ENCODE data around the gene ATRX. TPM values are rescaled to one million over a fixed set of nuclear protein-coding genes. Genes with fewer than 3 reads are reported as not detected.

The ATRX gene
- total and polyA plus RNA-seq, 2 of the 8 experiments (the other 6 are each of a cell fraction or from before 2014, with no cell fraction given), result 28.4 to 97.8 TPM

DNA sequence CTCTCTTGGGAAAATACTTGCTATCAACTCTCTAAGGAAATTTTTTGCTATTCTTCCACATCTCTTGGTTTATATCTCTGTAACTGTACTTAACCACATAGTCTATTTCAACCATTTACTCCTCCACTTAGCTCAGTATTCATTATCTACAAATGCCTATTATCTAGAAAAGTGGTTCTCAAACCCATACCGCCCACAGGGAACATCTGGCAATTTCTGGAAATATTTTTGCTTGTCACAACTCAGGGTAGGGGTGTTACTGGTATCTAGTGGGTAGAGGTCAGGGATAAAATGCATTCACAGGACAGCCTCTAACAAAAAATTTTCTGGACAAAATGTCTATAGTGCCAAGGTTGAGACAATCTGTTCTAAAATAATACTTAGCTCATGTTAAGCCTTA is 14.4 kb downstream of the ATRX start (continued):
- TF ChIP-seq, protein P1, sequence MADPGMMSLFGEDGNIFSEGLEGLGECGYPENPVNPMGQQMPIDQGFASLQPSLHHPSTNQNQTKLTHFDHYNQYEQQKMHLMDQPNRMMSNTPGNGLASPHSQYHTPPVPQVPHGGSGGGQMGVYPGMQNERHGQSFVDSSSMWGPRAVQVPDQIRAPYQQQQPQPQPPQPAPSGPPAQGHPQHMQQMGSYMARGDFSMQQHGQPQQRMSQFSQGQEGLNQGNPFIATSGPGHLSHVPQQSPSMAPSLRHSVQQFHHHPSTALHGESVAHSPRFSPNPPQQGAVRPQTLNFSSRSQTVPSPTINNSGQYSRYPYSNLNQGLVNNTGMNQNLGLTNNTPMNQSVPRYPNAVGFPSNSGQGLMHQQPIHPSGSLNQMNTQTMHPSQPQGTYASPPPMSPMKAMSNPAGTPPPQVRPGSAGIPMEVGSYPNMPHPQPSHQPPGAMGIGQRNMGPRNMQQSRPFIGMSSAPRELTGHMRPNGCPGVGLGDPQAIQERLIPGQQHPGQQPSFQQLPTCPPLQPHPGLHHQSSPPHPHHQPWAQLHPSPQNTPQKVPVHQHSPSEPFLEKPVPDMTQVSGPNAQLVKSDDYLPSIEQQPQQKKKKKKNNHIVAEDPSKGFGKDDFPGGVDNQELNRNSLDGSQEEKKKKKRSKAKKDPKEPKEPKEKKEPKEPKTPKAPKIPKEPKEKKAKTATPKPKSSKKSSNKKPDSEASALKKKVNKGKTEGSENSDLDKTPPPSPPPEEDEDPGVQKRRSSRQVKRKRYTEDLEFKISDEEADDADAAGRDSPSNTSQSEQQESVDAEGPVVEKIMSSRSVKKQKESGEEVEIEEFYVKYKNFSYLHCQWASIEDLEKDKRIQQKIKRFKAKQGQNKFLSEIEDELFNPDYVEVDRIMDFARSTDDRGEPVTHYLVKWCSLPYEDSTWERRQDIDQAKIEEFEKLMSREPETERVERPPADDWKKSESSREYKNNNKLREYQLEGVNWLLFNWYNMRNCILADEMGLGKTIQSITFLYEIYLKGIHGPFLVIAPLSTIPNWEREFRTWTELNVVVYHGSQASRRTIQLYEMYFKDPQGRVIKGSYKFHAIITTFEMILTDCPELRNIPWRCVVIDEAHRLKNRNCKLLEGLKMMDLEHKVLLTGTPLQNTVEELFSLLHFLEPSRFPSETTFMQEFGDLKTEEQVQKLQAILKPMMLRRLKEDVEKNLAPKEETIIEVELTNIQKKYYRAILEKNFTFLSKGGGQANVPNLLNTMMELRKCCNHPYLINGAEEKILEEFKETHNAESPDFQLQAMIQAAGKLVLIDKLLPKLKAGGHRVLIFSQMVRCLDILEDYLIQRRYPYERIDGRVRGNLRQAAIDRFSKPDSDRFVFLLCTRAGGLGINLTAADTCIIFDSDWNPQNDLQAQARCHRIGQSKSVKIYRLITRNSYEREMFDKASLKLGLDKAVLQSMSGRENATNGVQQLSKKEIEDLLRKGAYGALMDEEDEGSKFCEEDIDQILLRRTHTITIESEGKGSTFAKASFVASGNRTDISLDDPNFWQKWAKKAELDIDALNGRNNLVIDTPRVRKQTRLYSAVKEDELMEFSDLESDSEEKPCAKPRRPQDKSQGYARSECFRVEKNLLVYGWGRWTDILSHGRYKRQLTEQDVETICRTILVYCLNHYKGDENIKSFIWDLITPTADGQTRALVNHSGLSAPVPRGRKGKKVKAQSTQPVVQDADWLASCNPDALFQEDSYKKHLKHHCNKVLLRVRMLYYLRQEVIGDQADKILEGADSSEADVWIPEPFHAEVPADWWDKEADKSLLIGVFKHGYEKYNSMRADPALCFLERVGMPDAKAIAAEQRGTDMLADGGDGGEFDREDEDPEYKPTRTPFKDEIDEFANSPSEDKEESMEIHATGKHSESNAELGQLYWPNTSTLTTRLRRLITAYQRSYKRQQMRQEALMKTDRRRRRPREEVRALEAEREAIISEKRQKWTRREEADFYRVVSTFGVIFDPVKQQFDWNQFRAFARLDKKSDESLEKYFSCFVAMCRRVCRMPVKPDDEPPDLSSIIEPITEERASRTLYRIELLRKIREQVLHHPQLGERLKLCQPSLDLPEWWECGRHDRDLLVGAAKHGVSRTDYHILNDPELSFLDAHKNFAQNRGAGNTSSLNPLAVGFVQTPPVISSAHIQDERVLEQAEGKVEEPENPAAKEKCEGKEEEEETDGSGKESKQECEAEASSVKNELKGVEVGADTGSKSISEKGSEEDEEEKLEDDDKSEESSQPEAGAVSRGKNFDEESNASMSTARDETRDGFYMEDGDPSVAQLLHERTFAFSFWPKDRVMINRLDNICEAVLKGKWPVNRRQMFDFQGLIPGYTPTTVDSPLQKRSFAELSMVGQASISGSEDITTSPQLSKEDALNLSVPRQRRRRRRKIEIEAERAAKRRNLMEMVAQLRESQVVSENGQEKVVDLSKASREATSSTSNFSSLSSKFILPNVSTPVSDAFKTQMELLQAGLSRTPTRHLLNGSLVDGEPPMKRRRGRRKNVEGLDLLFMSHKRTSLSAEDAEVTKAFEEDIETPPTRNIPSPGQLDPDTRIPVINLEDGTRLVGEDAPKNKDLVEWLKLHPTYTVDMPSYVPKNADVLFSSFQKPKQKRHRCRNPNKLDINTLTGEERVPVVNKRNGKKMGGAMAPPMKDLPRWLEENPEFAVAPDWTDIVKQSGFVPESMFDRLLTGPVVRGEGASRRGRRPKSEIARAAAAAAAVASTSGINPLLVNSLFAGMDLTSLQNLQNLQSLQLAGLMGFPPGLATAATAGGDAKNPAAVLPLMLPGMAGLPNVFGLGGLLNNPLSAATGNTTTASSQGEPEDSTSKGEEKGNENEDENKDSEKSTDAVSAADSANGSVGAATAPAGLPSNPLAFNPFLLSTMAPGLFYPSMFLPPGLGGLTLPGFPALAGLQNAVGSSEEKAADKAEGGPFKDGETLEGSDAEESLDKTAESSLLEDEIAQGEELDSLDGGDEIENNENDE (IDR thresholded peaks at IDR 0.05; ENCODE audit: insufficient replicate concordance, low read length), result no peak
- TF ChIP-seq, protein P2, sequence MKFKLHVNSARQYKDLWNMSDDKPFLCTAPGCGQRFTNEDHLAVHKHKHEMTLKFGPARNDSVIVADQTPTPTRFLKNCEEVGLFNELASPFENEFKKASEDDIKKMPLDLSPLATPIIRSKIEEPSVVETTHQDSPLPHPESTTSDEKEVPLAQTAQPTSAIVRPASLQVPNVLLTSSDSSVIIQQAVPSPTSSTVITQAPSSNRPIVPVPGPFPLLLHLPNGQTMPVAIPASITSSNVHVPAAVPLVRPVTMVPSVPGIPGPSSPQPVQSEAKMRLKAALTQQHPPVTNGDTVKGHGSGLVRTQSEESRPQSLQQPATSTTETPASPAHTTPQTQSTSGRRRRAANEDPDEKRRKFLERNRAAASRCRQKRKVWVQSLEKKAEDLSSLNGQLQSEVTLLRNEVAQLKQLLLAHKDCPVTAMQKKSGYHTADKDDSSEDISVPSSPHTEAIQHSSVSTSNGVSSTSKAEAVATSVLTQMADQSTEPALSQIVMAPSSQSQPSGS (IDR thresholded peaks at IDR 0.05; ENCODE audit: low read length), result no peak
- TF ChIP-seq JUND (IDR thresholded peaks at IDR 0.05; ENCODE audit: low read length), result no peak
- no peak for TF ChIP-seq POLR2AphosphoS5 (IDR thresholded peaks at IDR 0.05; ENCODE audit: low read depth, low read length)
- TF ChIP-seq SP4 (IDR thresholded peaks at IDR 0.05; ENCODE audit: low read length), result no peak
- no peak for TF ChIP-seq CTBP2 (IDR thresholded peaks at IDR 0.05; ENCODE audit: borderline replicate concordance, insufficient read depth, insufficient read length, low read length)
- no peak for TF ChIP-seq EP300 (IDR thresholded peaks at IDR 0.05; ENCODE audit: borderline replicate concordance in 1 of 2, low read depth in 2 of 2, low read length in 2 of 2)
- no peak for TF ChIP-seq HDAC6 (IDR thresholded peaks at IDR 0.05; ENCODE audit: low read depth, low read length)
- no peak for TF ChIP-seq FOSL1 (IDR thresholded peaks at IDR 0.05; ENCODE audit: insufficient read depth, low read depth, low read length)
- TF ChIP-seq CEBPB (IDR thresholded peaks at IDR 0.05; ENCODE audit: low read depth, low read length), result no peak

Data from H1 (cell line).